Measurements from ENCODE around the gene PHYH. TPM values are rescaled to one million over a fixed set of nuclear protein-coding genes. Genes with fewer than 3 reads are reported as not detected.
A peak's percentile ranks its signal among the peaks of the same experiment; 100 is the strongest.

PHYH gene
- total RNA-seq, 2 experiments from 2014 or later, result 14.9 to 15.4 TPM

DNA sequence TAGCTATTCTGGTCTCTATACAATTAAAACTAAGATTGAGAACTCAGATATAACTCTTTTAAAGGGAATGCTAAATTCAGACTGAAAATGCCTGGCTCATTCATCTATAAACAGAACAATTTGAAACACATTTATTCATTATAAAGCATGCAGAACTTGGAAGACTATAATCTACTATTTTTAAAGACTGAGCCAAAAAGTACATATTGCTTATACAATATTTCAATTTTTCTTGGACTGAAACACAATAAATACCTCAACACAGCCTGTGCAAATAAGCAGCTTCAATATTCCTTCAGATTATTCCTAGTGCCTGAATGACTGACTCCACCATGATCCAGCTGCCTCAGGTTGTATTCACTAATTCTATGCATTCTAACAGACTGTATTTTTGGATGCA, 15.5 kb upstream of the PHYH start:
- intact Hi-C loops (cut with micrococcal nuclease), result no loop called here
- CTCF ChIA-PET, result no interaction called here

DNA sequence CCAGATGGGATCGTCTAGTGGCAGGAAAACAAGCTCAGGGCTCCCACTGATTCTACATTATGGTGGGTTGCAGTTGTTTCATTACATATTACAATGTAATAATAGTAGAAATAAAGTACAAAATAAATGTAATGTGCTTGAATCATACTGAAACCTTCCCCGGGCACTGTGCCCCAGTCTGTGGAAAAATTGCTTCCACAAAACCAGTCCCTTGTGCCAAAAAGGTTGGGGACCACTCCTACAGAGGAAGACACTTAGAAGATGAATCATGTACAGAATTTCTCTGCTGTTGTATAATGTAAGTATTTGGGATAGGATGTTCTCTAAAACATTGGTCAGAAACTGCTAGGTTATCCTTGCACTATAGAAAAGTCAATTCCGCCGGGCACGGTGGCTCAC, 11.3 kb upstream of the PHYH start:
- H3K9me3 Mint-ChIP-seq, result no peaks in the 10 kb centered on the region
- H3K36me3 Mint-ChIP-seq, result no peaks in the 10 kb centered on the region
- H3K4me3 Mint-ChIP-seq, result no peak overlapping the region
- intact Hi-C loops (cut with micrococcal nuclease), result no loop called here
- no peaks in the 10 kb centered on the region for H3K27me3 Mint-ChIP-seq
- CTCF ChIA-PET, result interaction anchor here (1.6 kb wide), 1 partner anchor 9 kb away, joined by 3 read pairs; no protein-coding TSS in a partner anchor
- H3K4me1 Mint-ChIP-seq (ENCODE audit: low read depth), result no peaks in the 10 kb centered on the region
- DNase-seq, result no peak
- POLR2A ChIA-PET, result no interaction called here
- H3K27ac Mint-ChIP-seq, result no peak overlapping the region

More for the DNA sequence above, 15.5 kb upstream of the PHYH start:
- H3K4me3 Mint-ChIP-seq, result no peak overlapping the region
- POLR2A ChIA-PET, result interaction anchor here (0.8 kb wide), 1 partner anchor 13 kb away, joined by 4 read pairs; no protein-coding TSS in a partner anchor
- H3K4me1 Mint-ChIP-seq (ENCODE audit: low read depth), result no peaks in the 10 kb centered on the region
- no peak for DNase-seq
- H3K27ac Mint-ChIP-seq, result no peak overlapping the region
- H3K27me3 Mint-ChIP-seq, result no peaks in the 10 kb centered on the region
- H3K9me3 Mint-ChIP-seq, result no peaks in the 10 kb centered on the region
- peaks cover 8% of the 10 kb centered on the region for H3K36me3 Mint-ChIP-seq

DNA sequence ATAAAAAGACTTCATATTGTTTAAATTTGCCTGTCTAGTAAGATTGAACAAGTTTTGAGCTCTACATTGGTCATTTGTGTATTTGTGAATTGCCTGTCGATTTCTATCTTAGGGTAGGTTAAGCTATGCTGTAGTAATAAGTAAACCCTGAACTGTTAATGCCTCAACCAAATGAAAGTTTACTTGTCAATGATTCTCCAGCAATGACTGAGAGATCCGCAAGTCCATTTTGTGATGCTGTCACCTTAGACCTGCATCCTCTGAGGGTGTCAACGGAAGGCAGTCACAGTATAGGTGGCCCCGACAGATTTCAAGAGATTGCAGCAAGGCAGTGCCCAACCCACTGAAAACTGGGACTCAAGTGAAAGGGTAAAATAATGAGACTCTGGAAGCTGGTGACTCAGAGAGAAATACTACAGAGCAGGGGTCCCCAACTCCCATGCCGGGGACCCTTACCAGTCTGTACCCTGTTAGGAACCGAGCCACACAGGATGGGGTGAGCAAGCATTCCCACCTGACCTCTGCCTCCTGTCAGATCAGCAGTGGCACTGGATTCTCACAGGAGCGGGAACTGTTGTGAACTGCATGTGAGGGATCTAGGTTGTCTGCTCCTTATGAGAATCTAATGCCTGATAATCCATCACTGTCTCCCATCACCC, 10.8 kb upstream of the PHYH start:
- ChIA-PET CTCF (interaction anchor here (1.6 kb wide), 1 partner anchor 8 kb away, joined by 3 read pairs; no protein-coding TSS in a partner anchor), POLR2A (no interaction called here)
- H3K27ac Mint-ChIP-seq, result no peak overlapping the region
- DNase-seq, result no peak
- intact Hi-C loops (cut with micrococcal nuclease), result no loop called here
- no peaks in the 10 kb centered on the region for H3K36me3 Mint-ChIP-seq
- H3K27me3 Mint-ChIP-seq, result no peaks in the 10 kb centered on the region
- H3K4me1 Mint-ChIP-seq (ENCODE audit: low read depth), result no peaks in the 10 kb centered on the region
- H3K4me3 Mint-ChIP-seq, result no peak overlapping the region
- H3K9me3 Mint-ChIP-seq, result no peaks in the 10 kb centered on the region

DNA sequence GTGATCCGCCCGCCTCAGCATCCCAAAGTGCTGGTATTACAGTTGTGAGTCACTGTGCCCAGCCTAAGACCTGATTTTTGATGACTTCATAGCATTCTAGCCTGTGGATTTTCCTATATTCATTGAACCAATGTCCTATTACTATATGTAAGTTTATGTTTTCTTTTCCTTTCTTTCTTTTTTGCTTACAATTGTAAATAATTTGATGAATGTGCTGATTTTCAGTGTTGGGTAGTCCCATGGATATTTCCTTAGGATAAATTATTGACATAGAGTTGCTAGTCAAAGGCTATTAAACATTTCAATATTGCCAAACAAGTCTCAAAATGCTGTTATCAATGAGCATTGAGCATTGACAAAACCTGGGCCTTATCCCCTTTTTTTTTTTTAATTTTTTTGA, 9.9 kb upstream of the PHYH start:
- POLR2A ChIA-PET, result no interaction called here
- Mint-ChIP-seq H3K27me3 (no peaks in the 10 kb centered on the region), H3K4me1 (ENCODE audit: low read depth) (no peaks in the 10 kb centered on the region), H3K9me3 (no peaks in the 10 kb centered on the region), H3K36me3 (no peaks in the 10 kb centered on the region), H3K27ac (no peak overlapping the region), H3K4me3 (no peak overlapping the region)
- intact Hi-C loops (cut with micrococcal nuclease), result no loop called here
- CTCF ChIA-PET, result interaction anchor here (1.6 kb wide), 1 partner anchor 7 kb away, joined by 3 read pairs; no protein-coding TSS in a partner anchor
- DNase-seq, result no peak

DNA sequence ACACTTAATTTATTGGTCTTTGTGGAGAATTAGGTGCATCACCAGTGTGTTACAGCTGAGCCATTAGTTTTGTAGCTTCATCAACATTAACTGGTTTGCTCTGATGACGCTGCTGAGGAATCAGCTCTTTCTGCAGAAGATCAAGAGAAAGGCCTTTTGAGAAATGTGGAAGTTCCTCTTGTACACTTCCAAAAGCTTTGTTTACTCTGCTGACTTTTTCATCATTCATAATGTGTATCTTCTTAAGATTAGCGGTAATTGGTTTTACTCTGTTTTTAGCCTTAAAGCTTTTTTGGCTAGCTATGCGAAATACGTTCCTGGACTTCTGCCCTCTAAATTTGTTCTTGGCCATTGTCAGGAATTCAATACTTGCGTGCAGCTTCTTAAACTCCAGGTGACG, 8.2 kb upstream of the PHYH start:
- H3K9me3 Mint-ChIP-seq, result no peaks in the 10 kb centered on the region
- intact Hi-C loops (cut with micrococcal nuclease), result no loop called here
- no peaks in the 10 kb centered on the region for H3K36me3 Mint-ChIP-seq
- H3K4me1 Mint-ChIP-seq (ENCODE audit: low read depth), result no peaks in the 10 kb centered on the region
- H3K4me3 Mint-ChIP-seq, result no peak overlapping the region
- no peak for DNase-seq
- ChIA-PET POLR2A (no interaction called here), CTCF (interaction anchor here (1.0 kb wide), 1 partner anchor 146 kb away, joined by 4 read pairs; the partner anchor contains the start of gene MCM10)
- H3K27me3 Mint-ChIP-seq, result no peaks in the 10 kb centered on the region
- no peak overlapping the region for H3K27ac Mint-ChIP-seq

DNA sequence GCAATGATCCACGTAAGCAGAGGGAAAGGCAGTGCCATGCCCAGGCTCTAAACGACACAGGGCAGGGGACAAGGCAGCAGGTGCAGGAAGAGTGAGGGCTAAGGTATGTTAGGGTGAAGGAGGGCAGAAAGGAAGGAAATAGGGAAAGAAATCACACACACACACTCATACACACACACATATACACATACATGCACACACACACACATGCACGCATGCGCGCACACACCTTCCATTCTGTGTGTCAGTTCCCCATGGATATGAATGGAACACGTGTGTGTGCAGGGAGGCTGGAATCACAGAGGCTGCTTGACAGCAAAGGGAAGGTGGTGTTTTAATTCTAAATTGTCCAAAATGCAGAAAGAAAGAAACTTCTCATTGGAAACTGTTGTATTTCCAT, 6.2 kb upstream of the PHYH start:
- H3K36me3 Mint-ChIP-seq, result peaks cover 2% of the 10 kb centered on the region
- no peaks in the 10 kb centered on the region for H3K9me3 Mint-ChIP-seq
- CTCF ChIA-PET, result interaction anchor here (0.6 kb wide), 1 partner anchor 39 kb away, joined by 3 read pairs; no protein-coding TSS in a partner anchor
- no peak for DNase-seq
- peaks cover 8% of the 10 kb centered on the region for H3K4me1 Mint-ChIP-seq (ENCODE audit: low read depth)
- no peak overlapping the region for H3K27ac Mint-ChIP-seq
- H3K27me3 Mint-ChIP-seq, result no peaks in the 10 kb centered on the region
- POLR2A ChIA-PET, result no interaction called here
- no peak overlapping the region for H3K4me3 Mint-ChIP-seq
- intact Hi-C loops (cut with micrococcal nuclease), result no loop called here

DNA sequence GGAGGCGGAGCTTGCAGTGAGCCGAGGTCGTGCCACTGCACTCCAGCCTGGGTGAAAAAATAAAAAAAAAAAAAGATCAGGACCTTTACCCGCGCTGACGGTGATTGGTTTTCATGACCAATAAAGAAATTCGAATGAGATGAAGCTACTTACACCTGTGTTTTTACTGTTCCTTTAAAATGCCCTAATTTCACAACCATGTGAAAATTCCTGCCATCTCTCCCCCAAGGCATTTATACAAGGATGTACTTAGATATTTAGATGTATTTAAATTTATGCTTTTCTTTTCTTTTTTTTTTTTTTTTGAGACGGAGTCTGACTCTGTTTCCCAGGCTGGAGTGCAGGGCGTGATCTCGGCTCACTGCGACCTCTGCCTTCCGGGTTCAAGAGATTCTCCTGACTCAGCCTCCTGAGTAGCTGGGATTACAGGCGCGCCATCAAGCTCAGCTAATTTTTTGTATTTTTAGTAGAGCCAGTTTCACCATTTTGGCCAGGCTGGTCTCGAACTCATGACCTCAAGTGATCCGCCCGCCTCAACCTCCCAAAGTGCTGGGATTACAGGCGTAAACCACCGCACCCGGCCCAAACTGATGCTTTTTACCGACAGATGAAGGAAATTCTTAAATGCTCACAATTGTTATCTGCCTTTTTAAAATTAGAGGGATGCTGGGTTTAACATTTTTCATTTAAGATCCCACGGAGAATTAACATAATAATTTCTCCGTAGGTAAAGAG, 3.1 kb upstream of the PHYH start:
- peaks cover 16% of the 10 kb centered on the region for H3K4me1 Mint-ChIP-seq (ENCODE audit: low read depth)
- no peak for DNase-seq
- intact Hi-C loops (cut with micrococcal nuclease), result loop anchor here (1.0 to 5.0 kb wide), 6 partner anchors 15 to 284 kb away; partner anchors contain the start of genes MCM10, PRPF18 and SEPHS1
- CTCF ChIA-PET, result interaction anchor here (0.6 to 3.2 kb wide), 28 partner anchors 8 to 520 kb away, joined by 3 to 55 read pairs (median 4); partner anchors contain the start of gene MCM10
- H3K36me3 Mint-ChIP-seq, result peaks cover 3% of the 10 kb centered on the region
- no peaks in the 10 kb centered on the region for H3K9me3 Mint-ChIP-seq
- H3K27ac Mint-ChIP-seq, result peak overlapping the region; percentile 99
- H3K27me3 Mint-ChIP-seq, result no peaks in the 10 kb centered on the region
- POLR2A ChIA-PET, result interaction anchor here (0.6 to 2.0 kb wide), 12 partner anchors 11 to 1260 kb away, joined by 3 to 13 read pairs (median 4); partner anchors contain the start of genes MCM10 and UPF2
- peak overlapping the region; percentile 83 for H3K4me3 Mint-ChIP-seq

DNA sequence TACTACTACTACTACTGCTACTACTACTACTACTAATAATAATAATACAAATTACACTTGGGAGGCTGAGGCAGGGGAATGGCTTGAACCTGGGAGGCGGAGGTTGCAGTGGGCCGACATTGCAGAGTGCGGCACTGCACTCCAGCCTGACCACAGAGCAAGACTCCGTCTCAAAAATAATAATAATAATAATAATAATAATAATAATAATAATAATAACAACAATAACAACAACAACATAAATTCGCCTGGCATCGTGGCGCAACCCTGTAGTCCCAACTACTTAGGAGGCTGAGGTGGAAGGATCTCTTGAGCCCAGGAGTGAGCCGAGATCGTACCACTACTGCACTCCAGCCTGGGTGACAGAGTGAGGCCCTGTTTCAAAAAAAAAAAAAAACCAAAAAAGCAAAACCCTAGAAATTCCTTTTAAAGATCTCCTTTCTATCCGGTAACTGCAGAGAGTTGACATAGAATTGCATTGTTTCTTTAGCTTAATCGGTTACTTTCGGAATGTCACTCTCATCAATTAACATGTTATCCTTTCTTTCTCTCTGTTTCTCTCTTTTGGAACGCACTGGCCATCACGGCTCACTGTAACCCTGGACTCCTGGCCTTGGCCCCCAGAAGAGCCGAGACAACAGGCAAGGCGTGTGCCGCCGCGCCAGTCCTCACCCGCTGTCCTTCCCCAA, 972 bp downstream of the PHYH start:
- POLR2A ChIA-PET, result interaction anchor here (1.7 kb wide), 1 partner anchor 50 kb away, joined by 5 read pairs; no protein-coding TSS in a partner anchor
- CTCF ChIA-PET, result no interaction called here
- no peak for DNase-seq
- peaks cover 3% of the 10 kb centered on the region for H3K36me3 Mint-ChIP-seq
- H3K27ac Mint-ChIP-seq, result no peak overlapping the region
- H3K4me3 Mint-ChIP-seq, result peak overlapping the region; percentile 69
- H3K27me3 Mint-ChIP-seq, result no peaks in the 10 kb centered on the region
- H3K9me3 Mint-ChIP-seq, result no peaks in the 10 kb centered on the region
- H3K4me1 Mint-ChIP-seq (ENCODE audit: low read depth), result peaks cover 16% of the 10 kb centered on the region
- intact Hi-C loops (cut with micrococcal nuclease), result no loop called here

DNA sequence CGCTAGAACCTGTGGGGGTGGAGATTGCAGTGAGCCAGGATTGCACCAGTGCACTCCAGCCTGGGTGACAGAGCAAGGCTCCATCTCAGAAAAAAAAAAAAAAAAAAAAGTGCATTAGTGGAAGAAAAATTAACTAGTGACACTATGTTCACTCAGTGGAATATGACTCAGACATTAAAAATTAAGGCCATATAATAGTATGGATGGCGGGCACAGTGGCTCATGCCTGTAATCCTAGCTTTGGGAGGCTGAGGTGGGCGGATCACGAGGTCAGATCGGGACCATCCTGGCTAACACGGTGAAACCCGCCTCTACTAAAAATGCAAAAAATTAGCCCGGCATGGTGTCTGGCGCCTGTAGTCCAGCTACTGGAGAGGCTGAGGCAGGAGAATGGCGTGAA, 3.4 kb downstream of the PHYH start:
- ChIA-PET CTCF (interaction anchor here (0.6 to 0.7 kb wide), 2 partner anchors 25 to 66 kb away, joined by 3 to 4 read pairs; no protein-coding TSS in a partner anchor), POLR2A (no interaction called here)
- H3K36me3 Mint-ChIP-seq, result peaks cover 6% of the 10 kb centered on the region

DNA sequence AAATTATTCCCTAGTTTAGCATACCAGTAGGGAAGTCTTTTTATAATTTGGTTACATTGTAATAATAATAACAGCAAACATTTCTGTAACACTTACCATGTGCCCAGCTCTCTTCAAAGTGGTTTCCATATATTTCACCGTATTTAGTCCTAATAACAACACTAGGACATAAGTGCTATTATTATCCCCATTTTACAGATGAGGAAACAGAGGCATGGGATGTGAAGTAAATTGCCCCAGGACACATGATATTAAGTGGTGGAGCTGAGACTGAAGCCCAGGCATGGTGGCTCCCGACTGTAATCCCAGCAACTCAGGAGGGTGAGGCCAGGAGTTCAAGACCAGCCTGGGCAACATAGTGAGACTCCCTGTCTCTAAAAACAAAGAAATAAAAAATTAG, 5.1 kb downstream of the PHYH start:
- no peak for DNase-seq
- Mint-ChIP-seq H3K27me3 (no peaks in the 10 kb centered on the region), H3K4me3 (no peak overlapping the region), H3K27ac (no peak overlapping the region), H3K9me3 (no peaks in the 10 kb centered on the region), H3K36me3 (peaks cover 7% of the 10 kb centered on the region), H3K4me1 (ENCODE audit: low read depth) (peaks cover 4% of the 10 kb centered on the region)
- CTCF ChIA-PET, result interaction anchor here (1.1 kb wide), 1 partner anchor 8 kb away, joined by 3 read pairs; no protein-coding TSS in a partner anchor
- POLR2A ChIA-PET, result no interaction called here
- intact Hi-C loops (cut with micrococcal nuclease), result no loop called here

More for the DNA sequence above, 3.4 kb downstream of the PHYH start:
- H3K27me3 Mint-ChIP-seq, result no peaks in the 10 kb centered on the region
- H3K4me3 Mint-ChIP-seq, result no peak overlapping the region
- intact Hi-C loops (cut with micrococcal nuclease), result no loop called here
- H3K9me3 Mint-ChIP-seq, result no peaks in the 10 kb centered on the region
- H3K4me1 Mint-ChIP-seq (ENCODE audit: low read depth), result peaks cover 10% of the 10 kb centered on the region
- DNase-seq, result no peak
- no peak overlapping the region for H3K27ac Mint-ChIP-seq

DNA sequence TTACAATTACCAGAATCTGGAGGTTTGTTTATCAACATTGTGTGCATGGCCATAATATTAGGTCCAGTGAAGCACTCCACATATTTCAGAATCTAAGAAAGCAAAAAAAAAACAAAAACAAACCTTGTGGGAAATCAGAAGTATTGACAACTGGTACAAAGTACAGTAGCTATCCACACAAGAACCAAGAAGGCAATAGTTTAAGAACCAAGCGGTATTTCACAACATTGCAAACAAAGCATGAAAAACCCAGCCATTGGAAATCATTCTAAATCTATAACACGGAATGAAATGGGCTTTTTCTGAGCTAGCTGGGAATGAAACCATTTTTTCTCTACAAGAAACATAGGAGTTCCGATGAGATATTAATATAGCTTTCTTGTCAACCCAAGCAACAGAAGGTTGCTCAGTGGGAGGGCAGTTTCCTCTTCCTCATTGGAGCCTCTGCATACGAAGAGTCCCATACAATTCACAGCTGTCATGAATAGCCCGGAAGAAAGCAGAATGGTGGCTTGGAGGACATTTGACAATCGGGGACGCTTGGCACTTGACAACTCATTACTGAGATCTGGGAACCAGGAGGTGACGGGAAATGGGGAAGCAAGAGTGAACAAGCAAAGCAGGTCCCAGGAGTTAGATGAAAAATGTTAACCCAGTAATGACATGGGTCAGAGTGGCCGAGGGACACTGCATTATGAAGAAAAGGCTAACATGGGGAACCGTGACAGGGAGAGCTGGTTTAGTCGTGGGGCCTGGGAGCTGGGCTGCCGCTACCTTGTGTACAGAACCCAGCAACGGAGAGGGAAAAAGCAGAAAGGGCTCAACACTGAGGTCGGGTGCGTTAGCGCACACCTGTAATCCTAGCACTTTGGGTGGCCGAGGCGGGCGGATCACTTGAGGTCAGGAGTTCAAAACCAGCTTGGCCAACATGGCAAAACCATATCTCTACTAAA, 7.8 kb downstream of the PHYH start:
- H3K4me3 Mint-ChIP-seq, result no peak overlapping the region
- DNase-seq, result no peak
- peaks cover 18% of the 10 kb centered on the region for H3K36me3 Mint-ChIP-seq
- CTCF ChIA-PET, result interaction anchor here (0.6 to 1.9 kb wide), 2 partner anchors 10 to 50 kb away, joined by 3 to 7 read pairs; no protein-coding TSS in a partner anchor
- intact Hi-C loops (cut with micrococcal nuclease), result no loop called here
- H3K4me1 Mint-ChIP-seq (ENCODE audit: low read depth), result peaks cover 12% of the 10 kb centered on the region
- H3K27me3 Mint-ChIP-seq, result no peaks in the 10 kb centered on the region
- H3K9me3 Mint-ChIP-seq, result no peaks in the 10 kb centered on the region
- POLR2A ChIA-PET, result interaction anchor here (1.3 kb wide), 1 partner anchor 10 kb away, joined by 4 read pairs; no protein-coding TSS in a partner anchor
- H3K27ac Mint-ChIP-seq, result no peak overlapping the region

Measured in activated CD4-positive, alpha-beta memory T cell treated with anti-CD3 and anti-CD28 coated beads for 36 hours (primary cell).